IMR-90 (cell line): ENCODE measurements around the gene CAMKMT. TPM values are rescaled to one million over a fixed set of nuclear protein-coding genes. Genes with fewer than 3 reads are reported as not detected.

Experiments
- ATAC-seq: fragments of 200-7000 bp; cut with Tn5 transposase; 2 replicates; pipeline ENCODE4 v1.9.1; 2020; ENCODE audit warnings: low read depth, mild to moderate bottlenecking, moderate library complexity
- BruUV-seq: library from RNA; stranded (reverse); fragments of 400-500 nt; replicated peaks from 2 replicates; lab custom pipeline; 2021; lab: Mats Ljungman, UMichigan
- CTCF ChIA-PET: fragments of 300-600 bp; formaldehyde crosslinking; extraction: SDS; loops from one replicate; lab custom pipeline; 2021; ENCODE audit warnings: antibody characterized with exemption; lab: Yijun Ruan, JAX
- POLR2A ChIA-PET: fragments of 300-600 bp; sonication (Branson Sonifier 250); formaldehyde crosslinking; loops from one replicate; lab custom pipeline; 2022; ENCODE audit warnings: antibody characterized with exemption; ENCODE audit not compliant: unreplicated experiment; lab: Charles Lee
- DNase-seq: peaks from one replicate; pipeline ENCODE4 v3.0.0; 2013
- H2AFZ ChIP-seq: replicated peaks from 2 replicates; pipeline ENCODE3; 2013; ENCODE audit warnings: low read length, mild to moderate bottlenecking; ENCODE audit not compliant: poor library complexity
- H2AK5ac ChIP-seq: 2 replicates; pipeline ENCODE4 v1.6.1; 2013; ENCODE audit warnings: low read depth, low read length, inconsistent platforms
- H2AK9ac ChIP-seq: replicated peaks from 2 replicates; pipeline ENCODE3; 2013; ENCODE audit warnings: mild to moderate bottlenecking, low read depth, low read length, moderate library complexity; ENCODE audit not compliant: poor library complexity
- H2BK120ac ChIP-seq: 2 replicates; pipeline ENCODE4 v1.6.1; 2013; ENCODE audit warnings: low read depth, low read length, inconsistent platforms
- H2BK15ac ChIP-seq: 3 replicates; pipeline ENCODE4 v1.6.1; 2013; ENCODE audit warnings: low read depth, low read length, inconsistent platforms
- H2BK20ac ChIP-seq: 2 replicates; pipeline ENCODE4 v1.6.1; 2013; ENCODE audit warnings: low read depth, mild to moderate bottlenecking, inconsistent platforms, low read length, moderate library complexity
- H2BK5ac ChIP-seq: 2 replicates; pipeline ENCODE4 v1.6.1; 2013; ENCODE audit warnings: mild to moderate bottlenecking, low read depth, low read length, inconsistent platforms; ENCODE audit not compliant: poor library complexity, severe bottlenecking
- H3K14ac ChIP-seq: replicated peaks from 2 replicates; pipeline ENCODE4 v1.6.1; 2013; ENCODE audit warnings: low read depth, low read length, inconsistent platforms
- H3K18ac ChIP-seq: 2 replicates; pipeline ENCODE4 v1.6.1; 2013; ENCODE audit warnings: low read depth, low read length, control low read depth
- H3K23ac ChIP-seq: 2 replicates; pipeline ENCODE4 v1.6.1; 2013; ENCODE audit warnings: low read depth, low read length, inconsistent platforms
- H3K27ac ChIP-seq: 2 replicates; pipeline ENCODE4 v1.5.1; 2013; ENCODE audit warnings: mild to moderate bottlenecking, control low read depth, low read length; ENCODE audit not compliant: insufficient read depth
- H3K27me3 ChIP-seq: 2 replicates; pipeline ENCODE4 v1.6.1; 2013; ENCODE audit warnings: low read length; ENCODE audit not compliant: control insufficient read depth, insufficient read depth
- H3K36me3 ChIP-seq: 2 replicates; pipeline ENCODE4 v1.6.1; 2013; ENCODE audit warnings: low read length, mixed read lengths; ENCODE audit not compliant: control insufficient read depth, insufficient read depth
- H3K4ac ChIP-seq: 2 replicates; pipeline ENCODE4 v1.6.1; 2013; ENCODE audit warnings: low read depth, low read length, inconsistent platforms
- H3K4me1 ChIP-seq: 2 replicates; pipeline ENCODE4 v1.6.1; 2013; ENCODE audit warnings: low read length, mixed read lengths; ENCODE audit not compliant: control insufficient read depth, insufficient read depth
- H3K4me2 ChIP-seq: 2 replicates; pipeline ENCODE4 v1.6.1; 2013; ENCODE audit warnings: low read depth, mild to moderate bottlenecking, control low read depth, low read length, moderate library complexity
- H3K4me3 ChIP-seq: 2 replicates; pipeline ENCODE4 v1.5.1; 2013; ENCODE audit warnings: low read depth, mild to moderate bottlenecking, control low read depth, low read length, moderate library complexity; ENCODE audit not compliant: insufficient read depth
- H3K56ac ChIP-seq: 2 replicates; pipeline ENCODE4 v1.6.1; 2013; ENCODE audit warnings: low read length, inconsistent platforms; ENCODE audit not compliant: insufficient read depth; ENCODE audit errors: extremely low read depth
- H3K79me1 ChIP-seq, 2 experiments: 2 replicates each; pipeline ENCODE4 v1.6.1; 2013; ENCODE audit warnings: low read length in 2 of 2, inconsistent platforms in 1 of 2, low read depth in 1 of 2
- H3K9ac ChIP-seq: 2 replicates; pipeline ENCODE4 v1.6.1; 2013; ENCODE audit warnings: low read depth, low read length, control low read depth
- H3K9me1 ChIP-seq: 2 replicates; pipeline ENCODE4 v1.6.1; 2013; ENCODE audit warnings: low read length, inconsistent platforms; ENCODE audit not compliant: insufficient read depth
- H3K9me3 ChIP-seq: 2 replicates; pipeline ENCODE4 v1.6.1; 2013; ENCODE audit warnings: low read length; ENCODE audit not compliant: control insufficient read depth, insufficient read depth
- H4K20me1 ChIP-seq: 2 replicates; pipeline ENCODE4 v1.6.1; 2013; ENCODE audit warnings: low read length, inconsistent platforms; ENCODE audit not compliant: insufficient read depth
- H4K5ac ChIP-seq: 2 replicates; pipeline ENCODE4 v1.6.1; 2013; ENCODE audit warnings: mild to moderate bottlenecking, low read depth, low read length, control low read depth
- H4K8ac ChIP-seq, 2 experiments: 2 replicates each; pipeline ENCODE4 v1.6.1; 2013; ENCODE audit warnings: low read depth in 2 of 2, low read length in 2 of 2, control low read depth in 1 of 2, inconsistent platforms in 1 of 2
- H4K91ac ChIP-seq: 2 replicates; pipeline ENCODE4 v1.6.1; 2013; ENCODE audit warnings: low read depth, low read length, inconsistent platforms; ENCODE audit not compliant: insufficient read depth
- CEBPB ChIP-seq: IDR thresholded peaks from 2 replicates; pipeline ENCODE4 v1.6.1; 2012; ENCODE audit warnings: low read depth, low read length, improper control_type of control experiment
- MAFK ChIP-seq: IDR thresholded peaks from 2 replicates; pipeline ENCODE4 v1.6.1; 2012; ENCODE audit warnings: low read depth, low read length, improper control_type of control experiment
- POLR2A ChIP-seq: IDR thresholded peaks from 2 replicates; pipeline ENCODE4 v1.6.1; 2012; ENCODE audit warnings: mild to moderate bottlenecking, low read depth, low read length
- RFX5 ChIP-seq: IDR thresholded peaks from 2 replicates; pipeline ENCODE4 v1.8.0; 2012; ENCODE audit warnings: low read depth, mild to moderate bottlenecking, low read length, moderate library complexity
- SMC3 ChIP-seq: fragments of 150-350 bp; IDR thresholded peaks from 2 replicates; pipeline ENCODE4 v1.6.1; 2016; ENCODE audit warnings: low read depth, mild to moderate bottlenecking, antibody characterized with exemption, low read length, moderate library complexity
- WGBS, 2 experiments: methylation state at CpG; one replicate each; pipeline versions ENCODE4 v1.1.5 to v1.1.7; 2013; ENCODE audit warnings: missing lambda C conversion rate in 2 of 2; ENCODE audit not compliant: insufficient read length in 1 of 2; ENCODE audit errors: extremely low coverage in 2 of 2; 5-methylcytosine and 5-hydroxymethylcytosine counted together
- dilution Hi-C: fragments of 300-500 bp; cut with HindIII; formaldehyde crosslinking; loops from one replicate; pipeline ENCODE4 v1.14.3; 2018; ENCODE audit warnings: low sequenced_read_pairs; ENCODE audit not compliant: unreplicated experiment
- in situ Hi-C: fragments of 300-500 bp; cut with MboI; formaldehyde crosslinking; loops from 3 replicates; pipeline ENCODE4 v1.14.3; 2019; ENCODE audit warnings: low sequenced_read_pairs, inconsistent platforms, mixed read lengths
- intact Hi-C: fragments of 100-400 bp; cut with micrococcal nuclease; formaldehyde crosslinking; loops from 2 replicates; pipeline ENCODE4 v1.10.0; 2022
- polyA plus RNA-seq, 3 experiments: library from polyadenylated mRNA; depleted of rRNA; stranded (reverse); fragments of >200 nt; gene quantifications; 2 replicates each; pipeline ENCODE4 v1.2.3, GENCODE V29; 2012; ENCODE audit warnings: low replicate concordance in 1 of 3
- total RNA-seq: library from RNA; depleted of rRNA; stranded (reverse); fragments of >200 nt; gene quantifications from 2 replicates; pipeline ENCODE4 v1.2.3, GENCODE V29; 2012
- TF ChIP-seq, protein P1 (sequence below): fragments of 150-350 bp; IDR thresholded peaks from 2 replicates; pipeline ENCODE4 v1.6.1; 2016; ENCODE audit warnings: low read depth, mild to moderate bottlenecking, low read length, moderate library complexity, borderline replicate concordance
- TF ChIP-seq, protein P2 (sequence below): fragments of 150-350 bp; IDR thresholded peaks from 2 replicates; pipeline ENCODE4 v1.6.1; 2017; ENCODE audit warnings: mild to moderate bottlenecking, antibody characterized with exemption, low read length, low read depth

CAMKMT gene
- total and polyA plus RNA-seq, 2 of the 4 experiments (the other 2 are of a cell fraction), result 4.4 to 6.8 TPM

DNA sequence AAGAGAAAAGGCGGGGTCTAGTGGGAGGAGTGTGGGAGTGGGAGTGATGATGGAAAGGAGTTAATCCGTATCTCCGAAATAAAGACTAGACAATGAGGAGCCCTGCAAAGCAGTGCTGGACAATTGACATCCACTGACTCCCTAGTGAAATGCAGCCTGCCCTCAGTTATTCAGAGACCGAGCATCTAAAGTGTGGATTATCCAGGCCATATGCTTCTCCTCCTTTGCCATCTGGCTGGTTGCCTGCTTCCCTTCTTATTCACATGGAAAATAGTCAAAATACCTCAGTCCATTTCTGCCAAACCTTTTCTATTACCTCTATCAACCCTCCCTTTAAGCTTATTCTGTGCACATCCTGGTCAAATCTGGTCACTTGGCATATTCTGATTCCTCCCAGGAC, 291.0 kb downstream of the CAMKMT start:
- Histone ChIP-seq H2AK5ac (no peak overlapping the region), H4K8ac (no peak overlapping the region), H3K4me1 (no peaks in the 10 kb centered on the region), H3K23ac (no peak overlapping the region), H2BK15ac (no peak overlapping the region), H2BK5ac (no peak overlapping the region), H2AFZ (no peak overlapping the region), H2BK20ac (no peak overlapping the region), H3K4me3 (no peak overlapping the region), H3K18ac (no peak overlapping the region), H3K4ac (no peak overlapping the region), H3K9me3 (no peaks in the 10 kb centered on the region), H3K27me3 (peaks cover 3% of the 10 kb centered on the region; the same call in 1 of the 2 replicates), H4K91ac (no peak overlapping the region), H4K20me1 (no peaks in the 10 kb centered on the region), H3K9ac (no peak overlapping the region), H3K14ac (no peak overlapping the region), H2AK9ac (no peak overlapping the region), H3K56ac (no peak overlapping the region), H4K5ac (no peak overlapping the region), H3K79me1 (no peaks in the 10 kb centered on the region), H3K9me1 (no peaks in the 10 kb centered on the region), H3K27ac (no peak overlapping the region), H2BK120ac (no peak overlapping the region), H3K36me3 (no peaks in the 10 kb centered on the region), H3K4me2 (no peak overlapping the region)
- TF ChIP-seq, protein P1, sequence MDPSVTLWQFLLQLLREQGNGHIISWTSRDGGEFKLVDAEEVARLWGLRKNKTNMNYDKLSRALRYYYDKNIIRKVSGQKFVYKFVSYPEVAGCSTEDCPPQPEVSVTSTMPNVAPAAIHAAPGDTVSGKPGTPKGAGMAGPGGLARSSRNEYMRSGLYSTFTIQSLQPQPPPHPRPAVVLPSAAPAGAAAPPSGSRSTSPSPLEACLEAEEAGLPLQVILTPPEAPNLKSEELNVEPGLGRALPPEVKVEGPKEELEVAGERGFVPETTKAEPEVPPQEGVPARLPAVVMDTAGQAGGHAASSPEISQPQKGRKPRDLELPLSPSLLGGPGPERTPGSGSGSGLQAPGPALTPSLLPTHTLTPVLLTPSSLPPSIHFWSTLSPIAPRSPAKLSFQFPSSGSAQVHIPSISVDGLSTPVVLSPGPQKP, result no peak
- no peak for TF ChIP-seq RFX5
- TF ChIP-seq, protein P2, sequence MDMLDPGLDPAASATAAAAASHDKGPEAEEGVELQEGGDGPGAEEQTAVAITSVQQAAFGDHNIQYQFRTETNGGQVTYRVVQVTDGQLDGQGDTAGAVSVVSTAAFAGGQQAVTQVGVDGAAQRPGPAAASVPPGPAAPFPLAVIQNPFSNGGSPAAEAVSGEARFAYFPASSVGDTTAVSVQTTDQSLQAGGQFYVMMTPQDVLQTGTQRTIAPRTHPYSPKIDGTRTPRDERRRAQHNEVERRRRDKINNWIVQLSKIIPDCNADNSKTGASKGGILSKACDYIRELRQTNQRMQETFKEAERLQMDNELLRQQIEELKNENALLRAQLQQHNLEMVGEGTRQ, result no peak
- TF ChIP-seq SMC3, result no peak
- no peak for TF ChIP-seq POLR2A
- TF ChIP-seq MAFK, result no peak
- TF ChIP-seq CEBPB, result no peak
- ChIA-PET POLR2A (no interaction called here), CTCF (no interaction called here)
- in situ Hi-C loops, result no loop called here
- intact Hi-C loops, result no loop called here
- dilution Hi-C loops, result no loop called here
- BruUV-seq, result no TSS peak
- no peak for ATAC-seq
- no peak for DNase-seq
- WGBS, 2 experiments, result 17% methylated on average over 1 of the region's 4 CpGs; no CpG with 5 or more reads in 1 of the 2 experiments
